IPS-18a (cell line): ENCODE data around the gene JOSD2.

ENCODE experiments used
- H3K27ac ChIP-seq: one replicate; pipeline ENCODE4 v1.5.1; 2013; ENCODE audit warnings: low read length
- H3K27me3 ChIP-seq: one replicate; pipeline ENCODE4 v1.6.1; 2013; ENCODE audit warnings: mild to moderate bottlenecking, low read length; ENCODE audit not compliant: control insufficient read depth, insufficient read depth
- H3K36me3 ChIP-seq: one replicate; pipeline ENCODE4 v1.6.1; 2013; ENCODE audit warnings: low read depth, low read length; ENCODE audit not compliant: control insufficient read depth
- H3K4me1 ChIP-seq: one replicate; pipeline ENCODE4 v1.6.1; 2013; ENCODE audit warnings: low read depth, low read length; ENCODE audit not compliant: control insufficient read depth
- H3K4me3 ChIP-seq: one replicate; pipeline ENCODE4 v1.5.1; 2013; ENCODE audit warnings: low read length
- H3K9ac ChIP-seq: one replicate; pipeline ENCODE4 v1.6.1; 2013; ENCODE audit warnings: mild to moderate bottlenecking, low read length, moderate library complexity
- H3K9me3 ChIP-seq: one replicate; pipeline ENCODE4 v1.6.1; 2013; ENCODE audit warnings: low read depth, low read length; ENCODE audit not compliant: control insufficient read depth

The JOSD2 gene

GRCh38 chr19:50511069-50511822 lies at the start of gene JOSD2:
JOSD2 (minus strand) TSS chr19:50511191; CDS start chr19:50510431, 760 bp downstream.
- Histone ChIP-seq H3K9ac (peak within 1 kb of the TSS; percentile 53), H3K36me3 (no peaks in the 10 kb centered on the region), H3K4me3 (peak within 1 kb of the TSS; percentile 63), H3K9me3 (no peaks in the 10 kb centered on the region), H3K4me1 (no peaks in the 10 kb centered on the region), H3K27me3 (peaks cover 20% of the 10 kb centered on the region), H3K27ac (peak within 1 kb of the TSS; percentile 27)

GRCh38 chr19:50559636-50560035 lies 48.6 kb upstream of the JOSD2 start:
- Histone ChIP-seq H3K9ac (no peak overlapping the region), H3K27ac (no peak overlapping the region), H3K36me3 (no peaks in the 10 kb centered on the region), H3K27me3 (peaks cover 21% of the 10 kb centered on the region), H3K4me3 (no peak overlapping the region), H3K9me3 (no peaks in the 10 kb centered on the region), H3K4me1 (peaks cover 6% of the 10 kb centered on the region)

GRCh38 chr19:50558449-50558848 lies 47.5 kb upstream of the JOSD2 start:
- H3K4me3 ChIP-seq, result no peak overlapping the region
- H3K27ac ChIP-seq, result no peak overlapping the region
- H3K4me1 ChIP-seq, result peaks cover 4% of the 10 kb centered on the region
- H3K9ac ChIP-seq, result no peak overlapping the region
- no peaks in the 10 kb centered on the region for H3K9me3 ChIP-seq
- H3K27me3 ChIP-seq, result peaks cover 9% of the 10 kb centered on the region
- no peaks in the 10 kb centered on the region for H3K36me3 ChIP-seq

- Histone ChIP-seq H3K27me3 (peaks cover 11% of the 10 kb centered on the region), H3K9me3 (no peaks in the 10 kb centered on the region), H3K36me3 (no peaks in the 10 kb centered on the region), H3K4me3 (no peak overlapping the region), H3K27ac (no peak overlapping the region), H3K9ac (no peak overlapping the region), H3K4me1 (peaks cover 4% of the 10 kb centered on the region)
Measured at GRCh38 chr19:50558039-50558438, 47.0 kb upstream of the JOSD2 start.

- no peak overlapping the region for H3K27ac ChIP-seq
Measured at GRCh38 chr19:50557009-50557613, 46.1 kb upstream of the JOSD2 start.

GRCh38 chr19:50556282-50557008 lies 45.5 kb upstream of the JOSD2 start:
- H3K27ac ChIP-seq, result no peak overlapping the region
- no peaks in the 10 kb centered on the region for H3K9me3 ChIP-seq
- peaks cover 23% of the 10 kb centered on the region for H3K27me3 ChIP-seq
- peaks cover 4% of the 10 kb centered on the region for H3K4me1 ChIP-seq
- no peaks in the 10 kb centered on the region for H3K36me3 ChIP-seq
- H3K9ac ChIP-seq, result no peak overlapping the region
- H3K4me3 ChIP-seq, result peak overlapping the region; percentile 75

More at GRCh38 chr19:50557009-50557613, 46.1 kb upstream of the JOSD2 start:
- H3K9me3 ChIP-seq, result no peaks in the 10 kb centered on the region
- peaks cover 20% of the 10 kb centered on the region for H3K27me3 ChIP-seq
- H3K9ac ChIP-seq, result no peak overlapping the region
- H3K4me3 ChIP-seq, result peak overlapping the region; percentile 75
- peaks cover 4% of the 10 kb centered on the region for H3K4me1 ChIP-seq
- H3K36me3 ChIP-seq, result no peaks in the 10 kb centered on the region

GRCh38 chr19:50555450-50556281 lies 44.7 kb upstream of the JOSD2 start:
- Histone ChIP-seq H3K9ac (no peak overlapping the region), H3K27me3 (peaks cover 26% of the 10 kb centered on the region), H3K4me3 (peak overlapping the region; percentile 75), H3K4me1 (peaks cover 4% of the 10 kb centered on the region), H3K9me3 (no peaks in the 10 kb centered on the region), H3K36me3 (no peaks in the 10 kb centered on the region), H3K27ac (no peak overlapping the region)

GRCh38 chr19:50555033-50555432 lies 44.0 kb upstream of the JOSD2 start:
- Histone ChIP-seq H3K27me3 (peaks cover 32% of the 10 kb centered on the region), H3K27ac (no peak overlapping the region), H3K4me3 (no peak overlapping the region), H3K9me3 (no peaks in the 10 kb centered on the region), H3K9ac (no peak overlapping the region), H3K36me3 (no peaks in the 10 kb centered on the region), H3K4me1 (peaks cover 4% of the 10 kb centered on the region)

- no peaks in the 10 kb centered on the region for H3K36me3 ChIP-seq
- no peak overlapping the region for H3K27ac ChIP-seq
- H3K27me3 ChIP-seq, result peaks cover 32% of the 10 kb centered on the region
- no peak overlapping the region for H3K4me3 ChIP-seq
- peaks cover 4% of the 10 kb centered on the region for H3K4me1 ChIP-seq
- H3K9me3 ChIP-seq, result no peaks in the 10 kb centered on the region
- H3K9ac ChIP-seq, result no peak overlapping the region
Measured at GRCh38 chr19:50554212-50554611, 43.2 kb upstream of the JOSD2 start.

GRCh38 chr19:50553134-50553703 lies 42.2 kb upstream of the JOSD2 start:
- H3K4me3 ChIP-seq, result no peak overlapping the region
- H3K27me3 ChIP-seq, result peaks cover 32% of the 10 kb centered on the region
- no peaks in the 10 kb centered on the region for H3K36me3 ChIP-seq
- peaks cover 4% of the 10 kb centered on the region for H3K4me1 ChIP-seq
- no peak overlapping the region for H3K9ac ChIP-seq
- no peak overlapping the region for H3K27ac ChIP-seq
- H3K9me3 ChIP-seq, result no peaks in the 10 kb centered on the region

- Histone ChIP-seq H3K4me1 (peaks cover 4% of the 10 kb centered on the region), H3K4me3 (no peak overlapping the region), H3K9me3 (no peaks in the 10 kb centered on the region), H3K27ac (no peak overlapping the region), H3K27me3 (peaks cover 29% of the 10 kb centered on the region), H3K9ac (no peak overlapping the region), H3K36me3 (no peaks in the 10 kb centered on the region)
Measured at GRCh38 chr19:50552540-50552939, 41.5 kb upstream of the JOSD2 start.
